Endothelial cell of umbilical vein (primary cell): Measurements from ENCODE around the gene UVSSA. TPM values are rescaled to one million over a fixed set of nuclear protein-coding genes. Genes with fewer than 3 reads are reported as not detected.

Experiments used
- BruUV-seq: library from RNA; stranded (reverse); fragments of 400-500 nt; replicated peaks from 2 replicates; lab custom pipeline; 2021; lab: Mats Ljungman, UMichigan
- CTCF ChIA-PET: fragments of 300-600, 350-600 bp; sonication (Branson Sonifier 250); formaldehyde crosslinking; loops from one replicate; lab custom pipeline; 2021; ENCODE audit warnings: antibody characterized with exemption, inconsistent platforms; lab: Charles Lee
- POLR2A ChIA-PET: fragments of 300-600, 350-600 bp; sonication (Branson Sonifier 250); formaldehyde crosslinking; loops from one replicate; lab custom pipeline; 2021; ENCODE audit warnings: antibody characterized with exemption, inconsistent platforms; lab: Charles Lee
- DNase-seq: peaks from one replicate; pipeline ENCODE4 v3.0.0-alpha.2; 2011; ENCODE audit warnings: low read depth, low spot score
- FAIRE-seq: peaks from 2 replicates; lab custom pipeline; 2011; peaks lifted over from hg19 to GRCh38; lab: Jason Lieb, UNC
- H2AFZ ChIP-seq: 2 replicates; pipeline ENCODE4 v1.6.0; 2012; ENCODE audit warnings: low read depth, low read length, control low read depth, inconsistent platforms
- H3K27ac ChIP-seq: 2 replicates; pipeline ENCODE4 v1.5.1; 2011; ENCODE audit warnings: low read depth, mild to moderate bottlenecking, control low read depth, low read length, moderate library complexity; ENCODE audit not compliant: insufficient read depth
- H3K27me3 ChIP-seq, 2 experiments: 2 replicates each; pipeline versions ENCODE4 v1.6.0 to v1.6.1; 2011; ENCODE audit warnings: low read length in 2 of 2, mixed read lengths in 1 of 2; ENCODE audit not compliant: control insufficient read depth in 2 of 2, insufficient read depth in 2 of 2
- H3K36me3 ChIP-seq, 2 experiments: 2 replicates in 1 of 2; 3 replicates in 1 of 2; pipeline ENCODE4 v1.5.1; 2011; ENCODE audit warnings: low read length in 2 of 2, mild to moderate bottlenecking in 1 of 2, moderate library complexity in 1 of 2; ENCODE audit not compliant: control insufficient read depth in 2 of 2, insufficient read depth in 2 of 2; ENCODE audit errors: extremely low read depth in 1 of 2
- H3K4me1 ChIP-seq: 3 replicates; pipeline ENCODE4 v1.5.1; 2011; ENCODE audit warnings: mild to moderate bottlenecking, low read length; ENCODE audit not compliant: control insufficient read depth, insufficient read depth; ENCODE audit errors: extremely low read depth
- H3K4me2 ChIP-seq: 2 replicates; pipeline ENCODE4 v1.6.1; 2011; ENCODE audit warnings: low read length, control low read depth, mixed read lengths; ENCODE audit not compliant: insufficient read depth
- H3K4me3 ChIP-seq, 3 experiments: fragments of 200-600 bp in 1 of 3; sonication (generic), shearing (Covaris generic) in 1 of 3; replicated peaks in 1 of 3; 2 replicates each; pipeline ENCODE4 v1.5.1; 2011 to 2016; ENCODE audit warnings: control low read depth in 3 of 3, low read length in 3 of 3, mild to moderate bottlenecking in 2 of 3, inconsistent platforms in 1 of 3, low read depth in 1 of 3, moderate library complexity in 1 of 3; ENCODE audit not compliant: insufficient read depth in 1 of 3
- H3K79me2 ChIP-seq: 2 replicates; pipeline ENCODE4 v1.6.0; 2012; ENCODE audit warnings: low read length, inconsistent platforms; ENCODE audit not compliant: control insufficient read depth, insufficient read depth
- H3K9ac ChIP-seq: replicated peaks from 2 replicates; pipeline ENCODE3; 2011; ENCODE audit warnings: low read length, control low read depth; ENCODE audit not compliant: insufficient read depth; ENCODE audit errors: extremely low read depth
- H3K9me1 ChIP-seq: replicated peaks from 3 replicates; pipeline ENCODE4 v1.6.0; 2011; ENCODE audit warnings: mild to moderate bottlenecking, low read length; ENCODE audit not compliant: control insufficient read depth, insufficient read depth; ENCODE audit errors: extremely low read depth
- H3K9me3 ChIP-seq: replicated peaks from 2 replicates; pipeline ENCODE4 v1.5.1; 2012; ENCODE audit warnings: low read length, inconsistent platforms; ENCODE audit not compliant: control insufficient read depth, insufficient read depth
- H4K20me1 ChIP-seq: replicated peaks from 2 replicates; pipeline ENCODE3; 2011; ENCODE audit warnings: mild to moderate bottlenecking, low read length; ENCODE audit not compliant: control insufficient read depth, insufficient read depth; ENCODE audit errors: extremely low read depth
- CTCF ChIP-seq, 2 donors: IDR thresholded peaks; 1 replicate in 1 of 2; 2 replicates in 1 of 2; pipeline ENCODE4 v1.5.1; 2011; ENCODE audit warnings: low read length in 2 of 2, mild to moderate bottlenecking in 2 of 2, moderate library complexity in 2 of 2, control low read depth in 1 of 2, inconsistent platforms in 1 of 2, low read depth in 1 of 2; ENCODE audit not compliant: insufficient read depth in 1 of 2; ENCODE audit errors: extremely low read depth in 1 of 2
- EZH2 ChIP-seq: IDR thresholded peaks from 2 replicates; pipeline ENCODE4 v1.6.1; 2012; ENCODE audit warnings: borderline replicate concordance, low read depth, mild to moderate bottlenecking, moderate library complexity, low read length, inconsistent platforms; ENCODE audit not compliant: severe bottlenecking
- JUN ChIP-seq: IDR thresholded peaks from 2 replicates; pipeline ENCODE4 v1.6.1; 2011; ENCODE audit warnings: borderline replicate concordance, low read depth; ENCODE audit not compliant: insufficient read length, insufficient read depth
- MYC ChIP-seq: IDR thresholded peaks from one replicate; pipeline ENCODE4 v1.6.1; 2011; ENCODE audit warnings: mild to moderate bottlenecking, low read depth, low read length
- POLR2A ChIP-seq: IDR thresholded peaks from 2 replicates; pipeline ENCODE4 v1.6.1; 2012; ENCODE audit warnings: low read depth, mild to moderate bottlenecking, control low read depth, low read length
- dilution Hi-C: fragments of 300-500 bp; cut with MboI; formaldehyde crosslinking; loops from one replicate; pipeline ENCODE4 v1.15.0; 2019; ENCODE audit warnings: low sequenced_read_pairs; ENCODE audit not compliant: extremely low pct_ligation_motif_present
- intact Hi-C: fragments of 100-400 bp; cut with micrococcal nuclease; formaldehyde crosslinking; loops from one replicate; pipeline ENCODE4 v1.10.0; 2022
- polyA plus RNA-seq, 4 experiments: library from polyadenylated mRNA; depleted of rRNA in 3 of 4; stranded (reverse) in 3 of 4; unstranded in 1 of 4; fragments of >200 nt; gene quantifications; 2 replicates each; pipeline versions ENCODE4 v1.2.1 to v1.2.3, GENCODE V29; 2011 to 2012; ENCODE audit warnings: missing spikeins in 1 of 4
- total RNA-seq: library from RNA; stranded (reverse); gene quantifications from 2 replicates; pipeline ENCODE4 v1.2.3, GENCODE V29; 2021

UVSSA gene
- total and polyA plus RNA-seq, 2 donors (not counting 3 experiments of a cell fraction or from before 2014, with no cell fraction given), result 7.1 to 14.9 TPM

- Histone ChIP-seq H3K9me3 (no peaks in the 10 kb centered on the region), H3K27ac (no peak overlapping the region), H3K9me1 (no peaks in the 10 kb centered on the region), H3K27me3 (peaks cover 1 to 2% of the 10 kb centered on the region in 2 experiments), H3K79me2 (no peaks in the 10 kb centered on the region), H3K4me3 (no peak overlapping the region), H3K9ac (no peak overlapping the region), H4K20me1 (no peaks in the 10 kb centered on the region), H3K4me2 (no peak overlapping the region), H3K4me1 (no peaks in the 10 kb centered on the region), H2AFZ (no peak overlapping the region), H3K36me3 (no peaks in the 10 kb centered on the region)
- DNase-seq (no peak), FAIRE-seq (no peak)
- intact Hi-C loops (no loop called here), dilution Hi-C loops (no loop called here)
- TF ChIP-seq MYC (no peak), POLR2A (no peak), JUN (no peak), EZH2 (no peak), CTCF (IDR thresholded peaks at IDR 0.05; ENCODE audit: extremely low read depth in 1 of 2, insufficient read depth in 1 of 2, low read depth in 1 of 2, low read length in 2 of 2) (no peak)
- BruUV-seq, result no TSS peak
- POLR2A ChIA-PET, result no interaction called here
- CTCF ChIA-PET, result no interaction called here
Observed at GRCh38 chr4:1418494-1419285, 71.7 kb downstream of the UVSSA start.
